Vagina (tissue), 2 donors: ENCODE results near the gene S1PR4. TPM values are rescaled to one million over a fixed set of nuclear protein-coding genes. Genes with fewer than 3 reads are reported as not detected.
"Not testable (repeated sequence)": the region's sequence is repeated elsewhere in the genome, so short reads cannot be mapped to it uniquely, and the experiment has no call there.

ENCODE experiments used
- DNase-seq, 2 donors: peaks; one replicate each; pipeline ENCODE4 v3.0.0-alpha.2; 2017; ENCODE audit errors: extremely low spot score in 2 of 2
- H3K27ac ChIP-seq: fragments of 200-600 bp; sonication (generic); one replicate; pipeline ENCODE4 v1.5.1; 2019
- H3K27me3 ChIP-seq: fragments of 200-600 bp; sonication (generic); one replicate; pipeline ENCODE4 v1.5.1; 2019
- H3K36me3 ChIP-seq, 2 donors: fragments of 200-600 bp; sonication (generic); one replicate each; pipeline ENCODE4 v1.5.1; 2017 to 2019
- H3K4me1 ChIP-seq: fragments of 200-600 bp; sonication (generic); one replicate; pipeline ENCODE4 v1.5.1; 2019
- H3K4me3 ChIP-seq, 2 donors: fragments of 200-600 bp; sonication (generic); 1 replicate in 1 of 2; 2 replicates in 1 of 2; pipeline ENCODE4 v1.5.1; 2016 to 2019
- H3K9me3 ChIP-seq: fragments of 200-600 bp; sonication (generic); one replicate; pipeline ENCODE4 v1.5.1; 2019
- POLR2A ChIP-seq, 2 donors: fragments of 450-650 bp; IDR thresholded peaks; one replicate each; pipeline ENCODE4 v1.6.1; 2017; ENCODE audit warnings: antibody characterized with exemption in 2 of 2, mild to moderate bottlenecking in 2 of 2, moderate library complexity in 2 of 2
- POLR2AphosphoS5 ChIP-seq, 2 donors: sonication (generic); formaldehyde crosslinking; IDR thresholded peaks; one replicate each; pipeline ENCODE4 v1.9.0; 2017; ENCODE audit warnings: antibody characterized with exemption in 2 of 2, mild to moderate bottlenecking in 2 of 2, low read depth in 1 of 2; ENCODE audit not compliant: insufficient read depth in 1 of 2
- intact Hi-C: fragments of 100-400 bp; cut with DNase I; formaldehyde crosslinking; loops from one replicate; pipeline ENCODE4 v1.15.1; 2023
- total RNA-seq: library from RNA; depleted of rRNA; stranded (reverse); fragments of >200 nt; gene quantifications from one replicate; pipeline ENCODE4 v1.2.3, GENCODE V29; 2016
- TF ChIP-seq, protein P1 (sequence below), 3 experiments: fragments of 450-650 bp in 2 of 3; fragments of 200-600 bp in 1 of 3; sonication (generic) in 1 of 3; IDR thresholded peaks; one replicate each; pipeline ENCODE4 v1.5.1; 2017 to 2019; ENCODE audit warnings: antibody characterized with exemption in 3 of 3, mild to moderate bottlenecking in 2 of 3, moderate library complexity in 2 of 3

S1PR4 gene
- total RNA-seq, 1 donor from 2014 or later, result not detected

- no peak for DNase-seq
- TF ChIP-seq, protein P1, sequence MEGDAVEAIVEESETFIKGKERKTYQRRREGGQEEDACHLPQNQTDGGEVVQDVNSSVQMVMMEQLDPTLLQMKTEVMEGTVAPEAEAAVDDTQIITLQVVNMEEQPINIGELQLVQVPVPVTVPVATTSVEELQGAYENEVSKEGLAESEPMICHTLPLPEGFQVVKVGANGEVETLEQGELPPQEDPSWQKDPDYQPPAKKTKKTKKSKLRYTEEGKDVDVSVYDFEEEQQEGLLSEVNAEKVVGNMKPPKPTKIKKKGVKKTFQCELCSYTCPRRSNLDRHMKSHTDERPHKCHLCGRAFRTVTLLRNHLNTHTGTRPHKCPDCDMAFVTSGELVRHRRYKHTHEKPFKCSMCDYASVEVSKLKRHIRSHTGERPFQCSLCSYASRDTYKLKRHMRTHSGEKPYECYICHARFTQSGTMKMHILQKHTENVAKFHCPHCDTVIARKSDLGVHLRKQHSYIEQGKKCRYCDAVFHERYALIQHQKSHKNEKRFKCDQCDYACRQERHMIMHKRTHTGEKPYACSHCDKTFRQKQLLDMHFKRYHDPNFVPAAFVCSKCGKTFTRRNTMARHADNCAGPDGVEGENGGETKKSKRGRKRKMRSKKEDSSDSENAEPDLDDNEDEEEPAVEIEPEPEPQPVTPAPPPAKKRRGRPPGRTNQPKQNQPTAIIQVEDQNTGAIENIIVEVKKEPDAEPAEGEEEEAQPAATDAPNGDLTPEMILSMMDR (IDR thresholded peaks at IDR 0.05), result no peak
- no peak for TF ChIP-seq POLR2A (IDR thresholded peaks at IDR 0.05)
- no peak for TF ChIP-seq POLR2AphosphoS5 (IDR thresholded peaks at IDR 0.05; ENCODE audit: insufficient read depth in 1 of 2, low read depth in 1 of 2)
- Histone ChIP-seq H3K36me3 (no peaks in the 10 kb centered on the region), H3K27ac (no peak overlapping the region), H3K4me1 (no peaks in the 10 kb centered on the region), H3K27me3 (no peaks in the 10 kb centered on the region), H3K9me3 (no peaks in the 10 kb centered on the region), H3K4me3 (no peak overlapping the region)
- intact Hi-C loops, result no loop called here
These were observed 34.6 kb downstream of the S1PR4 start for GRCh38 chr19:3213159-3213558.

DNA sequence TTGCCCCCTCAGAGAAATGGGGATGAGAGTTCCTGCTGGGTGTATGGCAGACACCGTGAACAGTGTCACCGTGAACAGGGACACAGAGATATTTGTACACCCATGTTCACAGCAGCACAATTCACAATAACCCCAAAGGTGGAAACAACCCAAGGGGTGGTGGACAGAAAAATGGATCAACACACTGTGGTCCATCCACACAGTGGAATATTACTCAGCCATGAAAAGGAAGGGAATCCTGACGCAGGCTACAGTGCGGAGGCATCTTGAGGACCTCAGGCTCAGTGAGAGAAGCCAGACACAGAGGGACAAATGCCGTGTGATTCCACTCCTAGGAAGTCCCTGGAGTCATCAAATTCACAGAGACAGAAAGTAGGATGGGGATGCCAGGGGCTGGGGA lies 38.3 kb downstream of the S1PR4 start:
- TF ChIP-seq POLR2AphosphoS5 (IDR thresholded peaks at IDR 0.05; ENCODE audit: insufficient read depth in 1 of 2, low read depth in 1 of 2) (no peak), POLR2A (IDR thresholded peaks at IDR 0.05) (no peak)
- TF ChIP-seq, protein P1 (IDR thresholded peaks at IDR 0.05), result no peak
- Histone ChIP-seq H3K9me3 (no peaks in the 10 kb centered on the region), H3K27me3 (no peaks in the 10 kb centered on the region), H3K27ac (no peak overlapping the region), H3K36me3 (no peaks in the 10 kb centered on the region), H3K4me1 (no peaks in the 10 kb centered on the region), H3K4me3 (no peak overlapping the region)
- no peak for DNase-seq
- intact Hi-C loops, result no loop called here

GRCh38 chr19:3220576-3220975 lies 42.0 kb downstream of the S1PR4 start:
- H3K9me3 ChIP-seq, result no peaks in the 10 kb centered on the region
- no peaks in the 10 kb centered on the region for H3K36me3 ChIP-seq
- H3K4me1 ChIP-seq, result peaks cover 7% of the 10 kb centered on the region
- no peak for DNase-seq
- intact Hi-C loops, result no loop called here
- no peak overlapping the region for H3K4me3 ChIP-seq
- TF ChIP-seq POLR2AphosphoS5 (IDR thresholded peaks at IDR 0.05; ENCODE audit: insufficient read depth in 1 of 2, low read depth in 1 of 2), result no peak
- TF ChIP-seq, protein P1 (IDR thresholded peaks at IDR 0.05), result no peak
- no peak for TF ChIP-seq POLR2A (IDR thresholded peaks at IDR 0.05)
- peaks cover 6% of the 10 kb centered on the region for H3K27me3 ChIP-seq
- H3K27ac ChIP-seq, result no peak overlapping the region

GRCh38 chr19:3221576-3221975 lies 43.0 kb downstream of the S1PR4 start:
- intact Hi-C loops, result not testable (repeated sequence)

GRCh38 chr19:3222709-3223108 lies 44.1 kb downstream of the S1PR4 start:
- intact Hi-C loops, result no loop called here
- Histone ChIP-seq H3K4me3 (no peak overlapping the region), H3K9me3 (no peaks in the 10 kb centered on the region), H3K4me1 (peaks cover 7% of the 10 kb centered on the region), H3K36me3 (no peaks in the 10 kb centered on the region), H3K27ac (no peak overlapping the region), H3K27me3 (peaks cover 8% of the 10 kb centered on the region)
- DNase-seq, result no peak
- TF ChIP-seq, protein P1 (IDR thresholded peaks at IDR 0.05), result no peak
- TF ChIP-seq POLR2AphosphoS5 (IDR thresholded peaks at IDR 0.05; ENCODE audit: insufficient read depth in 1 of 2, low read depth in 1 of 2) (no peak), POLR2A (IDR thresholded peaks at IDR 0.05) (no peak)

More at GRCh38 chr19:3221576-3221975, 43.0 kb downstream of the S1PR4 start:
- not testable (repeated sequence) for H3K27ac ChIP-seq, DNase-seq, H3K4me1 ChIP-seq, H3K9me3 ChIP-seq, H3K4me3 ChIP-seq, H3K36me3 ChIP-seq, H3K27me3 ChIP-seq
